Neuronal stem cell (in vitro differentiated cells): ENCODE data around the gene EVI5L.

Experiments
- DNase-seq: peaks from one replicate; pipeline ENCODE4 v3.0.0-alpha.2; 2013; ENCODE audit warnings: low spot score
- H2AFZ ChIP-seq: one replicate; pipeline ENCODE4 v1.6.1; 2013; ENCODE audit warnings: mild to moderate bottlenecking, low read length, inconsistent platforms
- H2AK5ac ChIP-seq: 2 replicates; pipeline ENCODE4 v1.6.1; 2013; ENCODE audit warnings: low read depth, mild to moderate bottlenecking, inconsistent platforms, low read length, moderate library complexity, mixed read lengths
- H2BK120ac ChIP-seq: 2 replicates; pipeline ENCODE4 v1.6.1; 2013; ENCODE audit warnings: low read depth, mild to moderate bottlenecking, inconsistent platforms, low read length, moderate library complexity, mixed read lengths
- H2BK12ac ChIP-seq: one replicate; pipeline ENCODE4 v1.6.1; 2013; ENCODE audit warnings: low read length, inconsistent platforms
- H2BK15ac ChIP-seq: 2 replicates; pipeline ENCODE4 v1.6.1; 2013; ENCODE audit warnings: mild to moderate bottlenecking, low read length, inconsistent platforms, mixed read lengths
- H2BK5ac ChIP-seq: one replicate; pipeline ENCODE4 v1.6.1; 2013; ENCODE audit warnings: inconsistent platforms, mild to moderate bottlenecking, low read length, moderate library complexity
- H3K14ac ChIP-seq: one replicate; pipeline ENCODE4 v1.6.1; 2013; ENCODE audit warnings: low read length, inconsistent platforms
- H3K18ac ChIP-seq: 2 replicates; pipeline ENCODE4 v1.6.1; 2013; ENCODE audit warnings: low read length, inconsistent platforms
- H3K23ac ChIP-seq: 2 replicates; pipeline ENCODE4 v1.6.1; 2013; ENCODE audit warnings: low read depth, mild to moderate bottlenecking, mixed read lengths, low read length, inconsistent platforms; ENCODE audit not compliant: poor library complexity
- H3K27ac ChIP-seq: replicated peaks from 3 replicates; pipeline ENCODE4 v1.5.1; 2013; ENCODE audit warnings: low read length, inconsistent platforms
- H3K27me3 ChIP-seq, 3 experiments: 2 replicates each; pipeline ENCODE4 v1.6.1; 2013; ENCODE audit warnings: low read length in 3 of 3, mild to moderate bottlenecking in 2 of 3, inconsistent platforms in 1 of 3, low read depth in 1 of 3, mixed read lengths in 1 of 3, moderate library complexity in 1 of 3; ENCODE audit not compliant: control insufficient read depth in 3 of 3, insufficient read depth in 3 of 3
- H3K36me3 ChIP-seq, 2 donors: replicated peaks in 1 of 2; 2 replicates each; pipeline ENCODE4 v1.6.1; 2013; ENCODE audit warnings: low read length in 2 of 2; ENCODE audit not compliant: control insufficient read depth in 2 of 2, insufficient read depth in 2 of 2
- H3K4ac ChIP-seq: 2 replicates; pipeline ENCODE4 v1.6.1; 2013; ENCODE audit warnings: inconsistent platforms, mild to moderate bottlenecking, low read length, moderate library complexity
- H3K4me1 ChIP-seq, 2 donors: 1 replicate in 1 of 2; 2 replicates in 1 of 2; pipeline ENCODE4 v1.6.1; 2013; ENCODE audit warnings: low read length in 2 of 2, low read depth in 1 of 2; ENCODE audit not compliant: control insufficient read depth in 2 of 2, insufficient read depth in 1 of 2
- H3K4me2 ChIP-seq: one replicate; pipeline ENCODE4 v1.6.1; 2013; ENCODE audit warnings: mild to moderate bottlenecking, low read length, inconsistent platforms; ENCODE audit not compliant: insufficient read depth, poor library complexity, severe bottlenecking
- H3K4me3 ChIP-seq, 2 donors: 2 replicates each; pipeline ENCODE4 v1.5.1; 2013; ENCODE audit warnings: low read length in 2 of 2, mild to moderate bottlenecking in 2 of 2, inconsistent platforms in 1 of 2, moderate library complexity in 1 of 2
- H3K79me1 ChIP-seq: one replicate; pipeline ENCODE4 v1.6.1; 2013; ENCODE audit warnings: low read depth, mild to moderate bottlenecking, inconsistent platforms, low read length, moderate library complexity
- H3K9ac ChIP-seq: one replicate; pipeline ENCODE4 v1.6.1; 2013; ENCODE audit warnings: mild to moderate bottlenecking, low read depth, low read length, inconsistent platforms; ENCODE audit not compliant: poor library complexity
- H3K9me3 ChIP-seq, 2 donors: replicated peaks in 1 of 2; 2 replicates each; pipeline versions ENCODE3 to v1.6.1; 2013; ENCODE audit warnings: low read length in 2 of 2, mild to moderate bottlenecking in 2 of 2, inconsistent platforms in 1 of 2, low read depth in 1 of 2, mixed read lengths in 1 of 2, moderate library complexity in 1 of 2; ENCODE audit not compliant: control insufficient read depth in 2 of 2, insufficient read depth in 1 of 2
- H4K8ac ChIP-seq: one replicate; pipeline ENCODE4 v1.6.1; 2013; ENCODE audit warnings: low read depth, mild to moderate bottlenecking, inconsistent platforms, low read length, moderate library complexity
- H4K91ac ChIP-seq: one replicate; pipeline ENCODE4 v1.6.1; 2013; ENCODE audit warnings: low read length, low read depth, mild to moderate bottlenecking, inconsistent platforms; ENCODE audit not compliant: poor library complexity
- WGBS, 2 donors: extraction: QIAGEN DNeasy Blood & Tissue Kit; methylation state at CpG; one replicate each; pipeline ENCODE4 v1.1.7; 2013; ENCODE audit warnings: missing lambda C conversion rate in 2 of 2, mixed read lengths in 1 of 2; ENCODE audit not compliant: insufficient read length in 2 of 2, insufficient replicate concordance in 1 of 2; ENCODE audit errors: extremely low coverage in 2 of 2; 5-methylcytosine and 5-hydroxymethylcytosine counted together

The EVI5L gene

GRCh38 chr19:7905268-7905667 is 75.2 kb downstream of the EVI5L start:
- H4K91ac ChIP-seq, result no peak overlapping the region
- peaks cover 13% of the 10 kb centered on the region in 2 donors for H3K4me1 ChIP-seq
- peak overlapping the region in 1 of 2 donors; percentile 97 for H3K4me3 ChIP-seq
- H3K4ac ChIP-seq, result no peak overlapping the region
- no peak overlapping the region for H3K14ac ChIP-seq
- no peak overlapping the region for H2AK5ac ChIP-seq
- no peak overlapping the region for H2BK15ac ChIP-seq
- no peak overlapping the region for H3K23ac ChIP-seq
- H4K8ac ChIP-seq, result no peak overlapping the region
- H3K4me2 ChIP-seq, result no peak overlapping the region
- no peak for DNase-seq
- no peak overlapping the region for H2BK12ac ChIP-seq
- H2BK5ac ChIP-seq, result no peak overlapping the region
- H3K9me3 ChIP-seq, result no peaks in the 10 kb centered on the region
- no peak overlapping the region for H2BK120ac ChIP-seq
- H3K79me1 ChIP-seq, result peaks cover 25% of the 10 kb centered on the region
- no peak overlapping the region for H3K18ac ChIP-seq
- H3K36me3 ChIP-seq, result peaks cover 10 to 28% of the 10 kb centered on the region in 2 donors
- no CpG with 5 or more reads among the region's 10 CpGs for WGBS, 2 donors
- H2AFZ ChIP-seq, result no peak overlapping the region
- no peak overlapping the region for H3K27ac ChIP-seq
- peaks cover 0 to 4% (median 0%) of the 10 kb centered on the region in 3 experiments for H3K27me3 ChIP-seq
- H3K9ac ChIP-seq, result no peak overlapping the region

- no peak overlapping the region for H3K14ac ChIP-seq
- H3K4ac ChIP-seq, result no peak overlapping the region
- no peak overlapping the region for H2BK15ac ChIP-seq
- peaks cover 27% of the 10 kb centered on the region for H3K79me1 ChIP-seq
- no CpG with 5 or more reads among the region's 10 CpGs for WGBS, 2 donors
- H3K23ac ChIP-seq, result peak overlapping the region; percentile 22
- no peak overlapping the region for H2BK120ac ChIP-seq
- no peaks in the 10 kb centered on the region for H3K9me3 ChIP-seq
- no peak overlapping the region for H2AK5ac ChIP-seq
- no peak overlapping the region for H4K8ac ChIP-seq
- H3K18ac ChIP-seq, result no peak overlapping the region
- peaks cover 0 to 4% (median 0%) of the 10 kb centered on the region in 3 experiments for H3K27me3 ChIP-seq
- no peak overlapping the region for H2AFZ ChIP-seq
- peaks cover 16 to 34% of the 10 kb centered on the region in 2 donors for H3K36me3 ChIP-seq
- DNase-seq, result no peak
- no peak overlapping the region for H4K91ac ChIP-seq
- peak overlapping the region; percentile 30 for H3K9ac ChIP-seq
- H3K4me1 ChIP-seq, result peaks cover 13% of the 10 kb centered on the region in 2 donors
- no peak overlapping the region for H3K4me3 ChIP-seq
- H2BK5ac ChIP-seq, result no peak overlapping the region
- no peak overlapping the region for H3K27ac ChIP-seq
- no peak overlapping the region for H3K4me2 ChIP-seq
- H2BK12ac ChIP-seq, result no peak overlapping the region
Observed at GRCh38 chr19:7905859-7906258, 75.8 kb downstream of the EVI5L start.

- Histone ChIP-seq H2BK5ac (peak overlapping the region; percentile 53), H4K8ac (no peak overlapping the region), H3K79me1 (peaks cover 27% of the 10 kb centered on the region), H3K9me3 (no peaks in the 10 kb centered on the region), H2AK5ac (no peak overlapping the region), H2AFZ (no peak overlapping the region), H3K9ac (peak overlapping the region; percentile 72), H4K91ac (peak overlapping the region; percentile 30), H2BK120ac (no peak overlapping the region), H3K18ac (no peak overlapping the region), H3K27ac (no peak overlapping the region), H3K14ac (peak overlapping the region; percentile 21), H3K23ac (peak overlapping the region; percentile 99), H3K4me1 (peaks cover 13% of the 10 kb centered on the region in 2 donors), H3K4me2 (no peak overlapping the region), H3K27me3 (peaks cover 0 to 4% (median 0%) of the 10 kb centered on the region in 3 experiments), H2BK15ac (no peak overlapping the region), H3K4ac (no peak overlapping the region), H3K36me3 (peaks cover 21 to 45% of the 10 kb centered on the region in 2 donors), H2BK12ac (no peak overlapping the region), H3K4me3 (no peak overlapping the region)
- no CpG with 5 or more reads among the region's 19 CpGs for WGBS, 2 donors
- DNase-seq, result no peak
Observed at GRCh38 chr19:7907122-7907521, 77.1 kb downstream of the EVI5L start.

- Histone ChIP-seq H2BK5ac (peak overlapping the region; percentile 53), H2BK12ac (peak overlapping the region; percentile 22), H3K4me3 (no peak overlapping the region), H2AK5ac (no peak overlapping the region), H2BK120ac (no peak overlapping the region), H3K23ac (peak overlapping the region; percentile 99), H2BK15ac (no peak overlapping the region), H3K4me1 (peaks cover 13% of the 10 kb centered on the region in 2 donors), H3K4me2 (no peak overlapping the region), H3K14ac (peak overlapping the region; percentile 21), H3K27me3 (peaks cover 0 to 2% (median 0%) of the 10 kb centered on the region in 3 experiments), H3K4ac (no peak overlapping the region), H3K9me3 (no peaks in the 10 kb centered on the region), H2AFZ (no peak overlapping the region), H3K79me1 (peaks cover 27% of the 10 kb centered on the region), H3K9ac (peak overlapping the region; percentile 72), H4K8ac (no peak overlapping the region), H3K36me3 (peaks cover 23 to 48% of the 10 kb centered on the region in 2 donors), H3K27ac (no peak overlapping the region), H3K18ac (no peak overlapping the region), H4K91ac (peak overlapping the region; percentile 30)
- no peak for DNase-seq
- no CpG with 5 or more reads among the region's 11 CpGs for WGBS, 2 donors
Observed at GRCh38 chr19:7907544-7907943, 77.5 kb downstream of the EVI5L start.
